RWPE2 (cell line): ENCODE measurements around the gene TFCP2.

Experiments
- ATAC-seq: fragments of 200-7000 bp; cut with Tn5 transposase; 3 replicates; pipeline ENCODE4 v1.9.1; 2021; ENCODE audit warnings: low read depth
- DNase-seq: peaks from one replicate; pipeline ENCODE4 v3.0.0-alpha.2; 2020; ENCODE audit warnings: low spot score
- H3K27ac ChIP-seq: fragments of 450-650 bp; 2 replicates; pipeline ENCODE4 v1.5.1; 2017; ENCODE audit warnings: mild to moderate bottlenecking; ENCODE audit not compliant: poor library complexity, severe bottlenecking
- H3K27me3 ChIP-seq: fragments of 250-450 bp; sonication (Bioruptor Pico); 2 replicates; pipeline ENCODE4 v1.5.1; 2021; ENCODE audit warnings: mild to moderate bottlenecking, moderate library complexity; ENCODE audit not compliant: insufficient read depth, poor library complexity, severe bottlenecking
- H3K36me3 ChIP-seq: fragments of 250-450 bp; sonication (Bioruptor Pico); 2 replicates; pipeline ENCODE4 v1.5.1; 2020; ENCODE audit warnings: low read depth, mild to moderate bottlenecking, moderate library complexity
- H3K4me1 ChIP-seq: fragments of 250-450 bp; sonication (Bioruptor Pico); 2 replicates; pipeline ENCODE4 v1.5.1; 2021; ENCODE audit warnings: mild to moderate bottlenecking, moderate library complexity; ENCODE audit not compliant: insufficient read depth, poor library complexity, severe bottlenecking
- H3K4me3 ChIP-seq: fragments of 250-450 bp; sonication (Bioruptor Pico); 2 replicates; pipeline ENCODE4 v1.5.1; 2021; ENCODE audit warnings: mild to moderate bottlenecking, moderate library complexity; ENCODE audit not compliant: severe bottlenecking
- H3K9me3 ChIP-seq: fragments of 250-450 bp; sonication (Bioruptor Pico); 2 replicates; pipeline ENCODE4 v1.5.1; 2021; ENCODE audit warnings: mild to moderate bottlenecking, moderate library complexity; ENCODE audit not compliant: severe bottlenecking
- CTCF ChIP-seq: fragments of 450-650 bp; IDR thresholded peaks from one replicate; pipeline ENCODE4 v1.5.1; 2017; ENCODE audit warnings: mild to moderate bottlenecking, moderate library complexity; ENCODE audit not compliant: poor library complexity, severe bottlenecking

Gene TFCP2

GRCh38 chr12:51160814-51161459 is 12.0 kb downstream of the TFCP2 start:
- no peak for ATAC-seq

GRCh38 chr12:51156245-51156765 is 16.6 kb downstream of the TFCP2 start:
- no peak overlapping the region for H3K4me3 ChIP-seq
- no peaks in the 10 kb centered on the region for H3K9me3 ChIP-seq
- no peaks in the 10 kb centered on the region for H3K36me3 ChIP-seq
- no peaks in the 10 kb centered on the region for H3K4me1 ChIP-seq
- DNase-seq (no peak), ATAC-seq (no peak)
- H3K27ac ChIP-seq, result no peak overlapping the region
- TF ChIP-seq CTCF, result no peak
- no peaks in the 10 kb centered on the region for H3K27me3 ChIP-seq

More at GRCh38 chr12:51160814-51161459, 12.0 kb downstream of the TFCP2 start:
- no peak for DNase-seq
- Histone ChIP-seq H3K27ac (no peak overlapping the region), H3K27me3 (no peaks in the 10 kb centered on the region), H3K4me3 (no peak overlapping the region), H3K9me3 (no peaks in the 10 kb centered on the region), H3K36me3 (0 out of 2 replicates have a peak, but pooled peaks cover 7% of the 10 kb centered on the region), H3K4me1 (no peaks in the 10 kb centered on the region)
- no peak for TF ChIP-seq CTCF

GRCh38 chr12:51152953-51153352 is 20.0 kb downstream of the TFCP2 start:
- Histone ChIP-seq H3K27me3 (no peaks in the 10 kb centered on the region), H3K27ac (no peak overlapping the region), H3K36me3 (no peaks in the 10 kb centered on the region), H3K4me1 (no peaks in the 10 kb centered on the region), H3K4me3 (no peak overlapping the region), H3K9me3 (no peaks in the 10 kb centered on the region)
- no peak for TF ChIP-seq CTCF
- no peak for ATAC-seq
- DNase-seq, result no peak

- H3K36me3 ChIP-seq, result no peaks in the 10 kb centered on the region
- no peak for ATAC-seq
- TF ChIP-seq CTCF, result no peak
- H3K27ac ChIP-seq, result no peak overlapping the region
- no peaks in the 10 kb centered on the region for H3K9me3 ChIP-seq
- no peaks in the 10 kb centered on the region for H3K4me1 ChIP-seq
- no peaks in the 10 kb centered on the region for H3K27me3 ChIP-seq
- DNase-seq, result no peak
- H3K4me3 ChIP-seq, result no peak overlapping the region
These were observed 22.2 kb downstream of the TFCP2 start for GRCh38 chr12:51150777-51151176.

GRCh38 chr12:51147309-51147708 is 25.6 kb downstream of the TFCP2 start:
- Histone ChIP-seq H3K27ac (no peak overlapping the region), H3K4me3 (no peak overlapping the region), H3K36me3 (no peaks in the 10 kb centered on the region), H3K4me1 (no peaks in the 10 kb centered on the region), H3K9me3 (no peaks in the 10 kb centered on the region), H3K27me3 (no peaks in the 10 kb centered on the region)
- no peak for TF ChIP-seq CTCF
- ATAC-seq (no peak), DNase-seq (no peak)
